LNCaP clone FGC (cell line): ENCODE data around the gene ROBO1.

Experiments
- DNase-seq: peaks from one replicate; pipeline ENCODE4 v3.0.0-alpha.2; 2011; ENCODE audit warnings: low read depth
- H3K4me3 ChIP-seq: 2 replicates; pipeline ENCODE4 v1.5.1; 2011; ENCODE audit warnings: mild to moderate bottlenecking, low read depth, low read length, control low read depth
- CTCF ChIP-seq: IDR thresholded peaks from 2 replicates; pipeline ENCODE4 v1.5.1; 2012; ENCODE audit warnings: mild to moderate bottlenecking; ENCODE audit not compliant: control insufficient read depth, insufficient read depth; ENCODE audit errors: extremely low read depth

ROBO1 gene

GRCh38 chr3:79362571-79363270, 405.1 kb downstream of the ROBO1 start:
- H3K4me3 ChIP-seq: no peak overlapping the region
- no peak for TF ChIP-seq CTCF
- DNase-seq: no peak

DNA sequence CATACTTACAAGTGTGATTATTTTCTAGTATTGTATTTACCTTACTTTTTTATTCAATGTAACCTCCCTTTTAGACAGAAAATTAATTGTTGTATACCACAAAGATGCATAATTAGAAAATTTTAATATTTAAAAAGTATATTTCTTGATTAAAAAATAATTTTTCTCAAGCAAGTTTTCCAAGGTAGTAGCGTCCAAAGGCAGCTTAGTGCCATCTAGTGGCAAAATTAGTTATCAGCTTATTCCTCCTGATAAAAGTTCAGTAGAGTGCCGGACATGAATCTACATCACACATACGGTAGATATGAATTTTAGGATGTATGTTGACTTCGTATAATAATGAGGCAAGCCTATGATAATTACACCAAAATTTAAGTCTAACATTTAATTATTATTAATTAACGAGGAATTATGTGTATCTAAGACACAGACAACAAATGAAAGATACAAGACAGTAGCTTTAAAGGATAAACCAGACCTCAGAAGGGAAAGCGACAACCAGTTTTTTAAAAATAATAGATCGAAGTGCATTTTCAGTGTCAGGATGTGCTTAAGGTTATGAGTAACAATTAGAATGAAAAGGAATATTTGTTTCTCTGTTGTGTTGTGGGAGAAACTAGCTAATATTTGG, 405.9 kb downstream of the ROBO1 start:
- TF ChIP-seq CTCF: peak; percentile 67
- DNase-seq: no peak
- no peak overlapping the region for H3K4me3 ChIP-seq

DNA sequence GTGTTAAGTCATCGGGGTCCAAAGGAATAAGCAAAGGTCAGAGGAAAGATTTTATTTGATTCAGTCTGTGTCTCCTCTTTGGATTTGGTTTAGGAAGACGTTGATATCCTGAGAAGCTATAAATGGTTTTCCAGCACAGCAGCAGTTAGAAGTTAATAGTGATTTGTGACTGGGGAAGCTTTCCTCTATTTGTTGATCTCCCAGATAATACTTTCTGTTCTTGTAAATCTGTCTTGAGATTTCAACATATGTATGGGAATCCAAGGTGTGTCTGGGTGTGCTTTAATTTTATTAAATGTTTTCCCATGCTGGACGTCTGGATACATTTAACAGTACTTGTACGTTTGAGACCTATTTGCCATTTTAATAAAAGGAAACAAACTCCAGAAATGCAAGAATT, 409.5 kb downstream of the ROBO1 start:
- DNase-seq: peak; percentile 88
- no peak overlapping the region for H3K4me3 ChIP-seq
- TF ChIP-seq CTCF: no peak

- no peak for DNase-seq
- no peak overlapping the region for H3K4me3 ChIP-seq
- TF ChIP-seq CTCF: no peak
These were observed 413.6 kb downstream of the ROBO1 start for GRCh38 chr3:79354179-79354688.

GRCh38 chr3:79351699-79352098, 416.1 kb downstream of the ROBO1 start:
- no peak for TF ChIP-seq CTCF
- peak; percentile 70 for DNase-seq
- no peak overlapping the region for H3K4me3 ChIP-seq

DNA sequence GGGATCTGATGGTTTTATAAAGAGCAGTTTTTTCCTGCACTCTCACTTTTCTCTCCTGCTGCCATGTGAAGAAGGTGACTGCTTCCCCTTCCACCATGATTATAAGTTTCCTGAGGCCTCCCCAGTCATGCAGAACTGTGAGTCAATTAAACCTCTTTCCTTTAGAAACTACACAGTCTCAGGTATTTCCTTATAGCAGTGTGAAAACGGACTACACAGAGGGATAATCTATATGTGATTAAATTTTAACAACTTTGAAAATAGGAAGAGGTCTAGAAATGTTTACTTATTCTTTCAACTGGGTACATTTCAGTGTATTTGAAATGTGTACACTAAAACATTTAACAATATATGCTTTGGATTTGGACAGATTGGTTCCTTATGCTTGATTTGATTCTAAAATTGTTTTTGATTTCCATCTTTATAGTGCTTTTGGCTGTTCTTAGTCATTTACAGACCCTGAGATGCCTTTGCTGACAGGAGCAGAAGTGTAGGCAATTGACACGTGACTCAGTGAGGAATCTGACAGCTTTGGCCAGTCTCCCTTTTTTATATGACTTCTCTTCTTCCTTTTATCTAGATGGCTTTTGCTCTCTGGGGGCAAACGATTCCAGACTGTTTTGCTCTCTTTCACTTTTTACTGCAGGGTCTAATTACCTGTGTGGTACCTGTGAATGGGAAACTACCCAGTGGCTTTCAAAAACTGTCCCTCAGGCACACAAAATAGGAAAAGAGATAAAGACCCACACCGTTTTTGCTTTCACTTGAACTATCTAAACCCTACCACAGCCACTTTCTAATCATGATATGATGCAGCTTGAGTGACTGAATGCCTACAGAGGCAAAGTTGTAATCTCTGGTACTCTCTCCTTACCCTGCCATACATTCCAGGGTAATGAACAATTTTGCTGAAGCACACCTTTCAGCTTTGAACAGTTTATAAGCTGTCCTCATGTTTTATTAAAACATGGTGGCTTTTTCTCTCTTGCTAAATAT, 422.6 kb downstream of the ROBO1 start:
- no peak for TF ChIP-seq CTCF
- H3K4me3 ChIP-seq: no peak overlapping the region
- DNase-seq: peak; percentile 36
